GDM1 (cell line): ENCODE measurements around the gene CAMKMT.
A peak's percentile ranks its signal among the peaks of the same experiment; 100 is the strongest.

Experiments
- DNase-seq: peaks from one replicate; lab custom pipeline; 2025; lab: John Stamatoyannopoulos, UW

CAMKMT gene

DNA sequence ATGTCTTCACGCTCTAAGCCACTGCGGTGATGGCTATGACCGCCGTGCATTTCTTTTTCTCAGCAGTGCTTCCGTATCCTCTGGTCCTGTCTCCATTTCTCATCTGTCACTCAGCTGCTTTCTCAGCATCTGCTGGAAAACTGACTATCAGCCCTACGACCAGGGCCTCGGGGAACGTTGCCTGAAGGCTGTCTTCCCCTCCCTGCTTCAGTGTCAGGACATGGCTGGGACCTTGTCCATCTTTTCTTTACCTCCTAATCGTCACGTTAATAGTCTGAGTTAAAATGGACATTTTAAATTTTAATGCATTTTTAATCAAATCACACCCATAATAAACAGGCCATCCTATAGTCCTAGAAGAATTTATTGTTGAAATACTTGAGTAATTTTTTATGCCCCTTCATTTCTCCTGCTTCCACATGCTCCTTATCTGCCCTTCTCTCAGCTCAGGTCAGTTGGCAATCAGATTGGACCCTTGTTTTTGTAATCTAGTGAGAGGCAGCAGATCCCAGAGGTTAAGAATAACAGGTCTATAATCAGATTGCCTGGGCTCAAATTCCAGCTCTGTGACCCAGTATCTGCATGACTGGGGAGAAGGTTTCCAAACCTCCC lies 329.5 kb downstream of the CAMKMT start:
- no peak for DNase-seq

DNA sequence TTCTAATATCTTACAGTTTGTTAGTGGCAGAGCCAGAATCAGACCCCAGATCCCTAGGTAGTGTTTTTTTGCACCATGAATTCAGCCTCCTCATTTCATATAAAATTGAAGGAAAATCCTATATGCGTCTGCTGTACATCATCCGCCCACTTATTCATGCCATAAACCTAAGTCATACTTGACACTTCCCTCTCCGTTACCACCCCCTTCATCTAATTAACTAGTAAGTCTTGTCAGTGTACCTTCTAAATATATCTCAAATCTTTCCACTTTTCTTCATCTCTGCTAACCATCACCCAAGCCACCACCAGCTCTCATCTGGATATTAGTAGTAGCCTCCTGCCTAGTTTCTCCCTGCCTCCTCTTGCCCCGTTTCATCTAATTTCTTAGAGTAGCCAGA lies 331.1 kb downstream of the CAMKMT start:
- no peak for DNase-seq

DNA sequence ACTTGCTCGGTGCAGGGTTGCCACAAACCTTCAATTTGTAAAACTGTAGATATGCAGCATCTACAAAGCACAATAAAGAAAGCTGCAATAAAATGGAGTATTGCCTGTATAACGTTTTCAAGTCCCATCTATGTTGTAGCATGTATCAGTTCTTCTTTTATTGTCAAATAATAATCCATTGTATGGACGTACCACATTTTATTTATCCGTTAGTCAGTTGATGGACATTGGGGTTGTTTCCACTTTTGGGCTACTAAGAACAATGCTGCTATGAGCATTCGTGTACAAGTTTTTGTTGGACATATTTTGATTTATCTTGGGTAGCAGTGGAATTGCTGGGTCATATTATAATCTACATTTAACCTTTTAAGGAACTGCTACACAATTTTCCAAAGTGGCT lies 339.1 kb downstream of the CAMKMT start:
- DNase-seq, result no peak

DNA sequence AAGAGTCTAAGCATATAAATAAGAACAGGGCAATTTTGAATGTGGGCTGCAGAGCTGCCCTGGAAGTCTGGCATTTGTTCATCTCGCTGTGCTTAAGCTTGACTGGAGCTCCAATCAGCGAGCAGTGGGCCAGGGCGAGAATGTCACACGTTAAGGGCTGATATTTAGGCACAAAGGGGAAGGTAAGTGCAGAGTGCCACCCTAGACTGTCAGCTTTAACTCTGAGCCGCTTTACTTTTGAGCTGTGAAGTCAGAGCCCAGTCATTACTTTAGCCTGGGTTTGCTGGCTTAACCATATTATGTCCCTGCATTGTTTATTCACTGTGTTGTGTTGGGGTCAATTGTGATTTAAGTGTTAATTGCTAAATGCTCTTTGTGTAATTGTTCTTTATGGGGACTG lies 343.6 kb downstream of the CAMKMT start:
- no peak for DNase-seq

DNA sequence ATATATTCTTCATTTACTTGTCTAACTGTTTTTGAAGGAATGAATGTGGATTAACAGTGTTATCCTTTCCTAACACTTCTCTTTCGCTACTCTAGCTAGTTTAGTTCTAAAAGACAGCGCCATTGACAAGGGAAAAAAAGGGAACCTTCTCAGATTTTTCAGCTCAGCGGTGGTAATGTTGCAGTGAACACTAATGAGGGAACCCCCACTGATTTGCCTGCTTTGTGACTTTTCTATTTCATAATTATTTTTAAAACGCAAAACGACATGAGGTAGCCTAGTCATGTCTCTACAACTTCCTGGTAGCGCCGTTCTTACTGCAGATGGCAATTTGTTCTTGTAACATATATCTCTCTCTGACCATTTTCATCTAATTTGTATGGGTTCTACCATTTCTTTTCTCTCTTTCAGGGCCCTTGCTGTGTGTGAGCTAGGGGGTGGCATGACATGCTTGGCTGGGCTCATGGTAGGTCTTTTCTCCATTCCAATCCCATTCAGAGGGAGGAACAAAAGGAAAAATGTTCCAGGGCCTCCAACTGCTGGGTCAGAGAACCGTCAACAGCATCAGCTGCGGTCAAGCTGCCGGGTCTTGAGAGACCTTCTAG lies 344.2 kb downstream of the CAMKMT start:
- DNase-seq, result no peak

DNA sequence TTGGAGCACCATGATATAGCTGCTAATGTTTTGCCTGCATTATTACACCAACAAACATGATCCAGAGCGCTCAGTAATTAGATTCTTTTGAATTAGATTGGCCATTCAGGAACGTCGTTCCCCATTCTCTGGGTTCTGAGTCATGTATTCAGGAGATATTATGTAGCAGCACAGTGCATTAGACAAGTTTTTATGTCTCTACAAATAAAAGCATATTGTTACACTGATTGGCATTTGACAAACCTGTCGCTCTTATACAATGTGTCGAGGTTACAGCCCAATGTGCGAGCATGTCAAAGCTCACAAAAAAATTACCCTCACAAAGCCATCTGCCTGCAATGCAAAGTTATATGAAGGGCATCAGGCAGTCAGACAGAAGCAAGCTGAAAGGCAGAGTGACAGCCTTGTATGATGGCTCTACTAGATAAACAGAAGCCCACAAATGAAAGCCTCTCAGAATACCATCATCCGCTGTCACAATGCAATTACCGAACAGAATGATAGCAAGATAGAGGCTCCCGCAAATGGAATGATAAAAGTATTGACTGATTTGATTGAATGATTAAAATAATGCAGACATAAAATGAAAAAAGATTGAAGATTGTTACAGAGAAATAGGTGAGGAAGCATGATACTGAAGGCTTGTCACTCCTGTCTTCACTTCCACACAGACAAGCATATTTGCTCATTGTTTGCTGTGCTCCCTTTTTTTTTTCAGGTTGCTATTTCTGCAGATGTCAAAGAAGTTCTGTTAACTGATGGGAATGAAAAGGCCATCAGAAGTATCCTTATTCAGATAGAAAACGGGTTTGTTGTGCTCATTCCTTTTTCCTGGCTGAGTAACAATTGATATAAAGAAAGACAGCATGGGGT lies 345.2 kb downstream of the CAMKMT start:
- no peak for DNase-seq

DNA sequence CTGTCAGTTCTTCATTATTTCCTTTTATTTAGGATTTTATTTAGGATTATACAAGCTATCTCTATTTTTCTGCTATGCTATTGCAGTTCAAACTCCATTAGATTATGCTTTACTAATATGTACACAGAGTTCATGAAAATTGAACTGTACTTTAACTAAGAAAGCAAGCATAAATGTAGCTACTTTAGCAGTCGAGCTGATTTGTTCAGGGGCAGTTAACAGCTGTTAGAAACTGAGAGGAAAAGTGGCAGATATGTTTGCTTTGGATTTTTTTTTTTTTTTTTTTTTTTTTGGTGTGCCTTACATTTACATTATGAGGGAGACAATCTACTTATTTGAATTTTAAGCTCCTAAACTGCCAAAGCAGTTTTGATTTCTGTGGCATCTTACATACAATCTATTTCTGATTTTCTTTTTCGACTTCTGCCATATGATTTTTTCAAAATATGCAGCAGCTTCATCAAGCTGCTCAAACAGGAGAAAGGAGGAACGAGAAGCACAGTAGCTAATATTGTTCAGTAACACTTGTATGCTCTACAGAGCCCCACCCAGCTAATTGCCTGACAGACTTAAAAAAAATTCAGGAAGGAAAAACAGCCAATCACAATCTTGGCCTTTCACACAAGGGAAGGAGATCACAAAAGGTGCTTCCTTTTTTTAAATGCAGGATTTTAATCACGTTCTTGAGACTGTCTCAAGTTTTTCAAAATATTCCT lies 346.4 kb downstream of the CAMKMT start:
- DNase-seq, result peak; percentile 57

DNA sequence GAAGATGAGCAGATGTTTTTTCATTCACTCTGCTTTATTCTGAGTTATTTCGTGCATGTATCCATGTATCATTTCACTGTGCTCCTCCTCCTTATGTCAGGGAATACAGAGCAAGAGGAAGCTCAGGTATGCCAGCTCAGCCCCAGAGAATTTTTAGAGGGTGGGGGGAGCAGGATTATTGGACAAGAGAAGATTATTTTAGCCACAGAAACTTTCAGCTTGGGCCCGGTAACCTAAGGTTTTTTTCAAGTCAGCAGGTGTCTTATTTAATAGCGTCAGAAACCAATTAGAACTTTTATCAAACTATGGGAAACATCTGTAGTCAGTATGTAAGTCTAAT lies 346.9 kb downstream of the CAMKMT start:
- DNase-seq, result no peak

DNA sequence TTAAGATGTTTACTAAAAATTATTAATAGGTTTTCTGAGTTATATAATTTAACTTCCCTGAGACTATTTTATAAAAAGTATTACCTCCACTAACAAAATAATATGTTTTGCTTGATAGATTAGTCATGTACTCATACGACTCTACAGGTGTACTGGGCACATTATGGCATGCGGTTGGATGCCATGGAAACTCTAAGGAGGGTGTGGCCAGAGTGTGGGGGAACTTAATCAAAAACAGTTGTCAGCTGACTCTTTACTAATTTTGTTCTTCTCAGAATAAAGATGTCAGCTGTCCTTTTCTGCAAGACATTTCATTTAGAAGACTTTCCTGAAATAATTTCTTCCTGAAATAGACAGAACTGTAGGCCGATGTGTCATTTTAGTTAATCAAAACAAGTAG lies 351.4 kb downstream of the CAMKMT start:
- no peak for DNase-seq

DNA sequence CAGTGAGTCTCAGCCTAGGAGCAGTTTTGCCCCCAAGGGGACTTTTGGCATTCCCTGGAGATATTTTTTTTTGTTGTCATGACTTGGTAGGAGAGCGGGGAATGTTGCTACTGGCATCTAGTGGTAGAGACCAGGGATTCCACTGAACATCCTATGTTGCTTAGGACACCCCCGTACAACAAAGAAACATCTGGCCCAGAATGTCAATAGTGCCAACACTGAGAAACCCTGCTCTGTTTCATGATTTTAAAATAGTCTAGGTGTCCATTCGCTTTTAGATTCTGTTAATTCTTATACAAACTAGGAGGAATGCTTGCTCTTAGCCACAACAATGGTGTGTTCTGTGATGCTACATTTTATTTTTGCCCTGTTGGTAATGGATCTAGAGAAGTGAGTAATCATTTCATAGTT lies 353.9 kb downstream of the CAMKMT start:
- DNase-seq, result no peak

DNA sequence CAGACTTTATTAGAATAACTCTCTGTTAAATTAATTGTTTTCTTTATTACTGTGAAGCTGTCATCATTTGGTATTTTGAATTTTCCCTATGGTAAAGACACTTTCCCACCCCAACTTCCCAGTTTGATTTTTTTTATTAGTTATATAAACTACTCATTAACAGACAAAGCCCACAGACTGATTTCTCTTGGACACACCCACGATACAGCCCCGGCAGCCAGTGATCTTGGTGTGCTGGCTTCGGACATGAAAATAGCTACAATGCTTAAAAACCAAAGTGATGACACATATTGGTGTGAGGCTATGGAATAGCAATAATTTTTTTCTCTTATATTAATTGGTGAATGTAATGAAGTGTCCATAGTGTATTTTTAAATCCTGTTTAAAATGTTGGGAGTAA lies 354.4 kb downstream of the CAMKMT start:
- DNase-seq, result no peak

DNA sequence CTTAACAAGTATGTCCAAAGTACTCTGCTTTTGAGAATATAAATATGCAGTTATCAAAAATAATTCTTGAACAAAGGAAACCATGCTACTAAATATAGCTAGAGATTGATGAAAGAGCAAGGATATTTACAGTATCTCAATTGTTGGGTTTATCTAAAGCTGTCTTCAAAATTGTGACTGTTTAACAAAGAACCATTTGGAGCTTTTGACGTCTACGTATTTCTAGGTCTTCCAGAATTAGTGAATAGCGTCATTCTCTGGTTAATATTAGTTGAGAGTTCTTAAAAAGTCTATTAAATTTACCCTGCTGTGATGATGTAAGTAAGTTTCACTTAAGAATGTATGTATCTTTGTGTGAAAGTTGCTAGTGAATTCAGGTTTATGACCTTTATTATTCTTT lies 356.7 kb downstream of the CAMKMT start:
- DNase-seq, result no peak

DNA sequence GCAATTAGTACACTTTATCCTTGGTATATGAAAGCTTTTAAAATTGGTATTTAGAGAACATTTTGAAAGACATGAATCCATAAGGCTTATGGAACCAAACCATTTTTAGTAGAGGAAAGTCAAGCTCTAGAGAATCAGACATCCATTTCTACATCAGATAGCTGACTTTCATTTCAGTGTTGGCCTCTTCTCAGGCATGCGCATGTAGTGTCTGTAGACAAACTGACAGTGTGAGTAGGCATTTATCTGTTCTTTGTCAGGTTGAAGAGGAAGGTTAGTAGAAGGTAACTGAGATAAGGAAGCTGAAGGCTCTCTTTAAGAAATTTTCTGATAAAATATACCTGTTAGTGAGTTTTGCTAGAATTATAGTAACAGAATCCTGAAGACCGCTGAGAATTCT lies 357.8 kb downstream of the CAMKMT start:
- no peak for DNase-seq

DNA sequence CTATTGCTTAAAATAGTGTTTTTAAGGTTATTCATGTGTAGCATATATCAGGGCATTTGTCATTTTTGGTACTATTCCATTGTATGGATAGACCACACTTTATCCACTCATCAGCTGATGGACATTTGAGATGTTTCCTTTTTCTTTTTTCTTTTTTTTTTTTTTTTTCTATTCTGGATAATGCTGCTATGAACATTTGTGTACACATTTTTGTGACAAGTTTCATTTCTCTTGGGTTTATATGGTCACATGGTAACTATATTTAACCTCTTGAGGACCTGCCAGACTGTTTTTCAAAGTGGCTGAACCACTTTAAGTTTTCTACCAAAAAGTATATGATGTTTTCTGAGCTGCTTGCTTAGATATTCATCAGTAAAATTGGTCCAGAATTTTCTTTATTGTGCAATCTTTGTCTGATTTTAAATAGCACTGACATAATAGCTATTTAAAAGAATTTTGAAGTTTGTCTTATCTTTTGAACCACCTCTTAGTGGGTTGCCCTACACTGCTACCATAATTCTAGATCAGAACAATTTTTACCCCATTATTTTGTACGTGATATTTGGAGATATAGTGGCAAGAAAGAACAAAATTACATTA lies 360.4 kb downstream of the CAMKMT start:
- no peak for DNase-seq

DNA sequence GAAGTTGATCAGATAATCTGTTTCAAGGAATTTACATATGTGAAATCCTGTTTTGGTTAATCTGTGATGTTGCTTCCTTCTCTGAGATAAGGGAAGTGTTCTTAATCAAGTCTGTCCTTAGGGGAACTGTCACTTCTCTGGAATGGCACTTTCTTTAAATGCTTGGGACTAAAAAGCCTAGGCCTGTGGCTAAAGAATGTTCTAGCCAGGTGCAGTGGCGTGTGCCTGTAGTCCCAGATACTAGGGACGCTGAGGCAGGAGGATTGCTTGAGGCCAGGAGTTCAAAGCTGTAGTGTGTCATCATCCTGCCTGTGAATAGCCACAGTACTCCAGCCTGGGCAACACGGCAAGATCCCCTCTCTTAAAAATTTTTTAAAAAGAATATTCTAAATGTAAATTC lies 362.2 kb downstream of the CAMKMT start:
- no peak for DNase-seq

DNA sequence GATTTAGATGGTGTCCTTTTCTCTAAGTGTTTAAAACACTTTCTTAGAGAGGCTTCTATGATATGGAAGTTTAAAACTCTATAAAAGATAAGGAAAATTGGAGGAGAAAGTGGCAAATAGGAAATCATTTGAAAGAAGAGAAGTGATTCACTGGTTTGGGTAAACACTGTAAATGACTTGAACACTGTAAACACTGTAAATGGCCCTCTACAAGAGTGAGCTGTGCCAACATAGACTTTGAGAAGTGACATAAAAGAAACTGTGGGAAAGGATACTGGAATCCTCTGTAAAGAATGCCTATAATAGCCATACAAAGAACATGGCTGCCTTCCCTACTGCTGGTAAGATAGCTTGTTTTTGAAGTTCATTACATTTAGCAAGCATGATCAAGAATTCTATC lies 368.8 kb downstream of the CAMKMT start:
- no peak for DNase-seq

DNA sequence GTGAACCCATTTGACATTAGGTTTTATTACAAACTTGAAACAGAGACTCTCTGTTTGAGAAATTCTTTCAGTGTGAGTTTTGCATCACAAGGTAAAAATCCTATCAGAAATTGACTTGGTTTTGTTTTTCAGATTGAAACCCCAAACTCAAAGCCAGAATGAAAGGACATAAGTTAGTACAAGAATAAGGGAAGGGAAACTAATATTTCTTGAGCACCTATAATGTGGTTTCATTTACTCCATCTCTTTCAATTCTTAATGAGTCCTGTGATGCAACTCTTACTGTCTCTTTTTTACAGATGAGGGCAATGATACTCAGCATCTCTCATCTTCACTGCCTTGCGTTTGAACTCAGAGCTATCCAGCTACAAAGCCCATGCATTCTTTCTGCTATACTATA lies 369.8 kb downstream of the CAMKMT start:
- DNase-seq, result no peak

DNA sequence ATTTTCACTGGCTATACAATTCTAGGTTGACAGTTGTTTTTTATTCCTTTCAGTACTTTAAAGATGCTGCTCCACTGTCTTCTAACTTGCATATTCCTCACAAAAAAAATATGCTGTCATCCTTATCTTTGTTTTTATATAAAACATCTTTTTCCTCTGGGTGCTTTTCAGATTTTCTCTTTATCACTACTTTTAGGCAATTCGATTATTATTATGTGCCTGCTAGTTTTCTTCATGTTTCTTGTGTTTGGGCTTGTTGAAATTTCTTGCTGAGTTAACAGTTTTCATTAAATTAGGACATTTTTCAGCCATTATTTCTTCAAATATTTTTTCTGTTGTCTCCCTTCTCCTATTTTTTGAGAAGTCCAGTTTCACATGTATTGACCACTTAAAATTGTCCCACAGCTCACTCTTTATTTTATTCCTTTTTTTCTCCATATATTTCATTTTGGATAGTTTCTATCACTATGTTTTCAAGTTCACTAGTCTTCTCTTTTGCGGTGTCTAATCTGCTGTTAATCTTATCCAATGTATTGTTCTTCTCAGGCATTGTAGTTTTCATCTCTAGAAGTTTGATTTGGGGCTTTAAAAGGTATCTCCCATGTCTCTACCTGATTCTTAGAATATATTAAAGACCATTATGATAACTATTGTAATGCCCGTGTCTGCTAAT lies 374.7 kb downstream of the CAMKMT start:
- no peak for DNase-seq

DNA sequence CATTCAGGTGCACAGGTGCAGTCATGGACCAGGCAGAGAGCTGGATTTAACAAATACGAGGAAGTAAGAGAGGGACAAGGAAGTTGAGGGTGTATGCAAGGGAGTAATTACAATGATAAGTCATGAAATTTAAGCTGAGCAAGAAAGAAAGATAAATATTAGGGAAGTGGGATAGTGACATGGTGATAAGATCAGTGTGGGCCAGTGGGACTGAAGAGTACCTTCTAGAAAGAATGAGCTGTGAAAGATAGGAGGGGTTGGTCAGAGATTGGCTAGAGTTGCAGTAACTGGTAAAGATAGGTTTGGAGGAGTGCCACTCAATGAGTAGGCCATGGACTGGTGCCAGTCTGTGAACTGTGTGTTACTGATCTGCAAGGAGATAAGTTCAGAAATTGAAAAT lies 378.9 kb downstream of the CAMKMT start:
- no peak for DNase-seq

DNA sequence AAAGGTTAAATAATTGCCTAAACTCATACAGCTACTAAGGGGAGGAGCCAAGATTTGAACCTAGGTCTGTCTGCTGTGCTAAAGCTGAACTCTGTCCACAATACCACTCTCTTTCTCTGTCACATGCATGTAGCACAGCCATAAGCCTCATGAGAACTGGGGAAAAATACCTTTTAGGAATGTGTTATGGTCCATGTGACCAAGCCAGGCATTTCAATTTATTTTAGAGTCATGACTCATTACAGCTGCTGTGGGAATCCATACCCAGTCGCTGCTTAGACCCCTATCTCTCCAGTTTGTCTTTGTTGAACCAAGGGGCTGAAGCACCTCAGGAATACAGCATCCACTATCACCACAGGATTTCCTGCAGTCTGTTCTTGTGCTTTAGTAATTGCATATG lies 379.8 kb downstream of the CAMKMT start:
- DNase-seq, result no peak

DNA sequence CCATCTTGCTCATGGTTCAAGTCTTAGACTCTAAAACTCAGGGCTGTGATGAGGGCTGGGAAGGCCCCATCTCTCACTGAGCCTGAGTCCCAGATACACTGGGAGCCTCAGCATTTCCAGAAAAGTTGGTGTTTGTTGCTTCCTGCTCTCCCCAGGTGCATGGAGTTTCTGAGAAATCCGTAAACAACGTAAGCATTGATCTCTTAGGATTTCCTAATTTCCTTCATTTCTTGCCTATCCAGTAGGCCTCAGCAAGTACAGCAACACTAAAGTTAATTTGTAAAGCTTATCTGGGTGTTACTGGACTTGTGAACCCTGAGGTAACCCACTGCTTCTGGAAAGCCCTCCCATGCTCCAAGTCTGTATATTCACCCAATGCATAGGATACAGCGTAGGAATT lies 380.3 kb downstream of the CAMKMT start:
- no peak for DNase-seq

DNA sequence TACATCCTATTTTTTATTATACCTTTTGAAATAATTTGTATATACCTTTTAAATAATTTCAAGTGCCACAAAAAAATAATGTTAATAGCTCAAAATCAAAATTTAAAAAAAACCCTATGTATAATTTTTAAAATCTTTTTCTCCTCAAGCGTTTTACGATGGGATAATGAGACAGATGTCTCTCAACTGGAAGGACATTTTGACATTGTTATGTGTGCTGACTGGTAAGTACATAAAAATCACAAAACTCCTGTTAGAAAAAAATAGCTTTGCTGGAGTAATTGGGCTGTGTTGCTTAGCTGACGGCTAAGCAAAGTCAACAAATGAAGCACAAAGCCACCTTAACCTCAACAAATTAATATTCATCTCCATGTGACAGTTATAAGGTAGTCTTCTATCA lies 381.7 kb downstream of the CAMKMT start:
- no peak for DNase-seq
